ENCODE measurements around the gene MACF1. TPM values are rescaled to one million over a fixed set of nuclear protein-coding genes. Genes with fewer than 3 reads are reported as not detected.

The MACF1 gene
- total RNA-seq, 2 donors from 2014 or later = 273 to 278 TPM

DNA sequence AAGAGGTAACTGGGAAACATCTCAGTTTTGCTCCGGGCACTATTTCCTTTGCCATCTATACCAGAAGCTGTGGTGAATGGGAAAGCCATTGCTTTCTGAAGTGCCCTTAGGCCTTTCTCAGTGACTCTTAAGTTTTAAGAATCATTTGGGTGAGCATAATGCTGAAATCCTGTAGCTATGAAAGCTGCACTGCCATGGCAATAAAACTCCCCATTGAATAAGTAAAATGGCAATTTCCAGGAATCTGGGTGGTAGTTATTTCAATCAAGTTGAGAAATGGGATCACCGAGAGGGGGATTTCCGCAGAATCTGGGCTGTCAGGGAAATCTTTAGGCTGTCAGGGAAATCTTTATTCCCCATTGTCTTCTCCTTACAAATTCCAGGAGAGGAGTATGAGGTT lies 26.8 kb upstream of the MACF1 start:
- TF ChIP-seq CTCF (IDR thresholded peaks at IDR 0.05) = no peak
- H3K27me3 ChIP-seq = no peaks in the 10 kb centered on the region
- DNase-seq (ENCODE audit: low spot score) = no peak
- peaks cover 0 to 47% of the 10 kb centered on the region in 2 donors for H3K4me1 ChIP-seq
- no peaks in the 10 kb centered on the region for H3K9me3 ChIP-seq
- no peaks in the 10 kb centered on the region for H3K36me3 ChIP-seq
- H3K4me3 ChIP-seq = no peak overlapping the region
- H3K27ac ChIP-seq = peak overlapping the region in 1 of 2 donors; percentile 74

DNA sequence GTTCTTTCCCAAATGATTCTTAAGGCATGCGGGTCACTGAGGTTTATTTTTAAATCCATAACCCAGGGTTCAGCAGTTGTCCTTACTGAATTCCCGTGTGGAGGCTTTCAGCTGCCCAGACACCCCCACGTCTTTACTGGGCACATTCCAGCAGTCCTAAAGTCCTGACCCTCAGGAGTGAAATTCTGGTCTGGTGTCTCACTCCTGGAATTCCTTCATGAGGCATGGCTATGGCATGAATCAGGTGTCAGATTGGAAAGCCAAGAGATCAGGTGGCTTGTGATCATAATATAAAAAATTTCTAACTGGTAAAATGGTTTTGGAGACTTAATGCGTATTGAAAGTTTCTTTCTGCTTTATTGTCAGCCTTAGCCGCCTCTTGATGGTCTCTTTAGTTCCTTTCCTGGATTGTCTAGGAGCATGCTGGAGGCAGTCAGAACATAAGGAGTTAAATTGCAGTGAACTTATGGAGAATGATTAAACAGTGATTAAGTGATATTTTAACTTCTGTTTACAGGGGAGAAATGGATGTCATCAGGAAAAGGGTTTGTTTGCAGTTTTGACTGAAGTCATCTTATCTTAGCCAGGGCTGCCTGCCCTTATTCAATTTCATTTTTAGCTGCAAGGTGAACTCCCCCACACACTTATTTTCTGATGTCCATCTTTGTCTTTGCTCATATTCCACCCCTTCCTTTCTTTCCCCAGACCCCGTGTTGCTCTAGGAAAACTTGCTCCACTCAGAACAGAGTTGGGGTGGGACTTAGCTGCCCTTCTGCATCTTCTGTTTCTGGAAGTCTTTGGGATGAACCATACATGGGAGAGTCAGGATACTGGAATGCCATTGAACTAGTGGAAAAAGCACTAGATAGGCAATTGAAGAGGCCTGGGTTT lies 25.7 kb upstream of the MACF1 start:
- Histone ChIP-seq H3K27me3 (no peaks in the 10 kb centered on the region), H3K4me3 (no peak overlapping the region), H3K4me1 (peaks cover 0 to 45% of the 10 kb centered on the region in 2 donors), H3K36me3 (no peaks in the 10 kb centered on the region), H3K9me3 (no peaks in the 10 kb centered on the region), H3K27ac (peak overlapping the region in 1 of 2 donors; percentile 74)
- no peak for TF ChIP-seq CTCF (IDR thresholded peaks at IDR 0.05)
- DNase-seq (ENCODE audit: low spot score) = no peak

DNA sequence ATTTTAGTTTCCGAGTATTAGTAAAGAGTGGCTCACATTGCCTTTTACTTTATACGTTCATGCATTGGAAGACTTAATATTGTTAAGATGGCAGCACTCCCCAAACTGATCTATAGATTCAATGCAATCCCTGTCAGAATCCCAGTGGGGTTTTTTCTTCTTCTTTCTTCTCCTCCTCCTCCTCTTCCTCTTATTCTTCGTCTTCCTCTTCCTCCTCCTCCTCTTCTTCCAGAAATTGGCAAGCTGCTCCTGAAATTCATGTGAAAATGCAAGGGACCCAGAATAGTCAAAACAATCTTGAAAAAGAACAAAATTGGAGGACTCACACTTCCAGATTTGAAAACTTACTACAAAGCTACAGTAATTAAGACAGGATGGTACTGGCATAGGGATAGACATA lies 23.2 kb upstream of the MACF1 start:
- Histone ChIP-seq H3K4me1 (peaks cover 0 to 37% of the 10 kb centered on the region in 2 donors), H3K9me3 (no peaks in the 10 kb centered on the region), H3K36me3 (no peaks in the 10 kb centered on the region), H3K27me3 (no peaks in the 10 kb centered on the region), H3K27ac (no peak overlapping the region), H3K4me3 (no peak overlapping the region)
- DNase-seq (ENCODE audit: low spot score) = no peak
- TF ChIP-seq CTCF (IDR thresholded peaks at IDR 0.05) = no peak

GRCh38 chr1:39182804-39183203 lies 21.7 kb upstream of the MACF1 start:
- no peak overlapping the region for H3K27ac ChIP-seq
- no peaks in the 10 kb centered on the region for H3K9me3 ChIP-seq
- no peak for TF ChIP-seq CTCF (IDR thresholded peaks at IDR 0.05)
- no peaks in the 10 kb centered on the region for H3K36me3 ChIP-seq
- no peak overlapping the region for H3K4me3 ChIP-seq
- H3K27me3 ChIP-seq = no peaks in the 10 kb centered on the region
- peaks cover 0 to 32% of the 10 kb centered on the region in 2 donors for H3K4me1 ChIP-seq
- DNase-seq (ENCODE audit: low spot score) = no peak

DNA sequence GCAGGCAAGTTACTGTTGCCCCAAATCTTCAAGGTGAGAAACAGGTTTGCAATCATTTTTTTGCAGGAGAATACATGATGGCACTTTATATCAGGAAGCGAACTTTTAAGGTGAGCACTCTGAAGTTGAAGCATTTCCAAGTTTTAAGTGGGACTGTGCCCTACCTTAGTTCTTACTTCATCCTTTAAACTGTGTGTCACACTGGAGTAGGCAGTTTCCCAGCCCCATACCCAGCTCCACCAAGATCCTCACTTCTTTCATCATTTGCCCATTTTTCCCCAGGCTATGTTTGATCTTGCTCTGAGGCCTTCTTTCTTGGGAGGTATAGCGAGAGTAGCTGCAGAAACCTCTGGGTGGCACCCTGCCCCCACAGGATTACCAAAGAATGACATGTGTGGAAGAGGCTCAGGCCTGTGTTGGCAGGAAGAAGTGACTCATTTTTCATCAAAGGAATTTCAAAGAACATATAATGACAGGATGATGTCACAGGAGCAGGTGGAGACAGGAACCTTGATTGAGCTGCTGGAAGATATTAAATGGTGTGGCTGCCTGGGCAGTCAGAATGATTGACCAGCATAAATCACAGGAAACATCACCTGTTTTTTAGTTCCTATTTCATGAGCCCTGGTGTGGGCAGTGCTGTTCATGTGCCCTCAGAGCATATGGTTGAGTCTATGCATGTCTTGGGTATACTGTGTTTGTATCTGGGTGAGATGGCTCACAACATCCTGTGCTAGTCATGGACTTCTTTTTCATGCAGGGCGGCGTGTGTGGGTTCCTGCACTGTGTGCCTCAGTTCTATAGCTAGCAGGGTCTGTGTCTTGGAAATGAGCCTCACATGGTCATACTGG lies 20.8 kb upstream of the MACF1 start:
- H3K9me3 ChIP-seq = no peaks in the 10 kb centered on the region
- no peaks in the 10 kb centered on the region for H3K27me3 ChIP-seq
- DNase-seq (ENCODE audit: low spot score) = no peak
- TF ChIP-seq CTCF (IDR thresholded peaks at IDR 0.05) = peak; percentile 22 to 55
- H3K36me3 ChIP-seq = no peaks in the 10 kb centered on the region
- H3K27ac ChIP-seq = peak overlapping the region; percentile 28 to 59
- H3K4me3 ChIP-seq = no peak overlapping the region
- H3K4me1 ChIP-seq = peaks cover 0 to 22% of the 10 kb centered on the region in 2 donors

Measured in right atrium auricular region (tissue), 2 donors.